ENCODE measurements around the gene NCS1. TPM values are rescaled to one million over a fixed set of nuclear protein-coding genes. Genes with fewer than 3 reads are reported as not detected.

Gene NCS1
- total RNA-seq, 2 donors from 2014 or later, result 50.8 to 58.3 TPM

DNA sequence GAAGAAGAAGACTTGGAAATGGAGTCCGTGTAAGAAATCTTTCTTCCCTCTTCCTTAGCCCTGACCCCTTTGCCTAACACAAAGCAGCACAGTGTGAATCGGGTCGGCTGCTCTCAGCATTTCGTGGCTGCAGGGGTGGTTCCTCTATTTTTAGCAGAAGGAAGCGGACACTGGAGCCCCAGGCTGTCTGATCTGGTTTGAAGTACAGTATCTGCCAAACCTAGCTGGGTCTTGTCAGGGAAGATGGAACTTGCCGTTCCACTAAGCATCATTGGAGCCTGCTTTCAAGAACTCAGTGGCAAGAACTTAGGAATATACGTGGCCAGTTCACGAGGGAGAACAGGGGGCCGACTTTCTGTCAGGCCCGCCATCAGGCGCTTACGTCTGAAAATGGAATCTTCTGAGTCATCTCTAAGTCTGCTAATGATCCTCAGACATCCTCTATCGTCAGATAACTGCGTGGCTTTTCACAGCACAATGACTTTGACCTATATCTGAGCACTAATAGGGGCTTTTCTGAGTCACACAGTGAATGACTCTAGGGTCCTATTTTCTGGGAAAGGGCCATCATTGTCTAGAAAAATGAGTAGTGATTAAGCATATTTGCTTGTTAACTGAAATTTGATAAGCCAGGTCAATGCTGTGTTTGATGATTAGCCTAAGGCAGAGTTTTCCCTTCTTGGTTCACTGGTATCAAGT is 43.3 kb upstream of the NCS1 start:
- ATAC-seq (ENCODE audit: insufficient number of reproducible peaks, low FRiP score, low read depth) (no peak), DNase-seq (ENCODE audit: low spot score) (no peak)
- Histone ChIP-seq H3K27ac (peak overlapping the region in 1 of 2 donors; percentile 32), H3K36me3 (peaks cover 26% of the 10 kb centered on the region), H3K27me3 (replicated peaks; ENCODE audit: insufficient read depth) (no peaks in the 10 kb centered on the region), H3K4me3 (no peak overlapping the region), H3K9me3 (no peaks in the 10 kb centered on the region), H3K4me1 (ENCODE audit: control insufficient read depth in 1 of 2, low read depth in 2 of 2) (no peaks in the 10 kb centered on the region)
- TF ChIP-seq, protein P1, sequence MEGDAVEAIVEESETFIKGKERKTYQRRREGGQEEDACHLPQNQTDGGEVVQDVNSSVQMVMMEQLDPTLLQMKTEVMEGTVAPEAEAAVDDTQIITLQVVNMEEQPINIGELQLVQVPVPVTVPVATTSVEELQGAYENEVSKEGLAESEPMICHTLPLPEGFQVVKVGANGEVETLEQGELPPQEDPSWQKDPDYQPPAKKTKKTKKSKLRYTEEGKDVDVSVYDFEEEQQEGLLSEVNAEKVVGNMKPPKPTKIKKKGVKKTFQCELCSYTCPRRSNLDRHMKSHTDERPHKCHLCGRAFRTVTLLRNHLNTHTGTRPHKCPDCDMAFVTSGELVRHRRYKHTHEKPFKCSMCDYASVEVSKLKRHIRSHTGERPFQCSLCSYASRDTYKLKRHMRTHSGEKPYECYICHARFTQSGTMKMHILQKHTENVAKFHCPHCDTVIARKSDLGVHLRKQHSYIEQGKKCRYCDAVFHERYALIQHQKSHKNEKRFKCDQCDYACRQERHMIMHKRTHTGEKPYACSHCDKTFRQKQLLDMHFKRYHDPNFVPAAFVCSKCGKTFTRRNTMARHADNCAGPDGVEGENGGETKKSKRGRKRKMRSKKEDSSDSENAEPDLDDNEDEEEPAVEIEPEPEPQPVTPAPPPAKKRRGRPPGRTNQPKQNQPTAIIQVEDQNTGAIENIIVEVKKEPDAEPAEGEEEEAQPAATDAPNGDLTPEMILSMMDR (IDR thresholded peaks at IDR 0.05), result no peak

DNA sequence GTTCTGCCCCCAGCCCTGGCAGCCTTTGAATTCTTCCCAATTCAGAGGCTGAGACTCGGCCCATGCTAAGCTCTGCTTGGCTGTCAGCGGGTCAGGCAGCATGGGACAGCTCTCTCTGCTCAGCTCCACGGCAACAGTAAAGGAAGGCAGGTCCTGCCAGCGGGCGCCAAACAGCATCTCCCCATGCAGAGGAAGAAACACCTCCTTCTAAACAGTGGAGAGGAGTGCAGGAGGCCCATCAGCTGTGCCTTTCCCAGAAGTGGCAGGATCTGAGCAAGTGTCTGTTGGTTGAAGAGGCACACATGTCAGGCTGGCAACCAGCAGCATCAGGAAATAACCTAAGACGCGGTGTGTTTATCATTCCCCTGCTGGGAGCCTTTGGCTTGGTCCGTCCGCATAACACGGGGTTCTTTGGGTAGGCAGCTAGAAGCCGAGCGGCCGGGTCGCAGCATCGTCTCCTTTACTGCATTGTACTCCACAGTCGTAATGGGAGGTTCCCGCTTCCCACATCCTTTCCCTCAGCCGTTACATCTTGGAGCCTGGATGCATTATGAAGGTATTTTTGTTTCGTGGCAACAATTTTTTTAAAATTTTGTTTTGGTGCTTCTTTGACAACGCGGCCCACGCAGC is 42.7 kb upstream of the NCS1 start:
- ATAC-seq (ENCODE audit: insufficient number of reproducible peaks, low FRiP score, low read depth) (no peak), DNase-seq (ENCODE audit: low spot score) (no peak)
- peaks cover 26% of the 10 kb centered on the region for H3K36me3 ChIP-seq
- no peaks in the 10 kb centered on the region for H3K27me3 ChIP-seq (replicated peaks; ENCODE audit: insufficient read depth)
- TF ChIP-seq, protein P1 (IDR thresholded peaks at IDR 0.05), result no peak
- no peak overlapping the region for H3K4me3 ChIP-seq
- no peaks in the 10 kb centered on the region for H3K4me1 ChIP-seq (ENCODE audit: control insufficient read depth in 1 of 2, low read depth in 2 of 2)
- H3K9me3 ChIP-seq, result no peaks in the 10 kb centered on the region
- peak overlapping the region in 1 of 2 donors; percentile 10 for H3K27ac ChIP-seq

DNA sequence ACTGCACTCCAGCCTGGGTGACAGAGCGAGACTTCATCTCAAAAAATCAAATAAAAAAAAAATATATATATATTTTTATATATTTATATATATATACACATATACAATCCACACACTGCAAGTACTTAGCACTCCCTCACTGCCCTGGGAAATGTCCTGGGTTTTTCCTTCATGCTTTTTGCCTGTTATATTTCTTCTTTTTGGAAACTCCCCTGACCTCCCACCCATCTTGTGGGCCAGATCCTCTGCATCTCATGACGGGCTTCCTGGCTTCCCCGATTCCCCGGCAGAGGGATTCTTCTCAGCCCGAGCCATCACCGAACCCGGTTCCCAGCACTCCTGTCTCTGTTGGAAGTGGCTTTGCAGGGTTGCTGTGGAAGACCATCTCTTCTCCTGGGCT is 39.5 kb upstream of the NCS1 start:
- ATAC-seq (ENCODE audit: insufficient number of reproducible peaks, low FRiP score, low read depth), result no peak
- peaks cover 31% of the 10 kb centered on the region for H3K36me3 ChIP-seq

DNA sequence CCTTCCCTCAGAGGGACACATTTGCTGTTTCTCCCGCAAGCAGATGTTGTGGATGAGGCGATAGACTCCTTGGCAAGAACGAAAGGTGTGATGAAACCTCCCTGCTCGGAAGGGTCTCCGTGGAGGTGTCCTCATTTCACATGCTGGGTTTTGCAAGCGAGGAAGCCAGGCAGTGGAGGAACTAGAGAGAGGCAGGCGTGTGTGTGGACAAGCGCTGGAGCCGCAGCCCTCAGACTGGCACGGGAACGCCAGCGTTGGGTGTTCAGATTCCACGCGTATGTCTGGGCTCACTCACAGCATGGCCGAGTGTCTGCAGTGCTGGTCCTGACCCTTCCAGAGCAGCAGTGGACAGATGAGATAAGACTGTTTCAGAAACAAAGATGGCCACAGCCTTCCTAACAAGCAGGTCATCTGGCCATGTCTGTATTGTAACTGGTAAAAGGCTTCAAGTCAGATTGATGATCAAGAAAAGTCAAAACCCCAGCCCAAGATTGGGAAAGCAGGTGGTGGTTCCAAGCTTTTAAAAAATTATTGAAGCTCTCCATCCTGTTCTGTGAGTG is 35.0 kb upstream of the NCS1 start:
- ATAC-seq (ENCODE audit: insufficient number of reproducible peaks, low FRiP score, low read depth) (no peak), DNase-seq (ENCODE audit: low spot score) (no peak)
- Histone ChIP-seq H3K4me1 (ENCODE audit: control insufficient read depth in 1 of 2, low read depth in 2 of 2) (peaks cover 9 to 23% of the 10 kb centered on the region in 2 donors), H3K9me3 (no peaks in the 10 kb centered on the region), H3K27me3 (replicated peaks; ENCODE audit: insufficient read depth) (no peaks in the 10 kb centered on the region), H3K4me3 (no peak overlapping the region), H3K27ac (no peak overlapping the region), H3K36me3 (peaks cover 7% of the 10 kb centered on the region)
- TF ChIP-seq, protein P1 (IDR thresholded peaks at IDR 0.05), result no peak

More for the DNA sequence above, 39.5 kb upstream of the NCS1 start:
- DNase-seq (ENCODE audit: low spot score), result no peak
- TF ChIP-seq, protein P1 (IDR thresholded peaks at IDR 0.05), result no peak
- no peaks in the 10 kb centered on the region for H3K27me3 ChIP-seq (replicated peaks; ENCODE audit: insufficient read depth)
- no peak overlapping the region for H3K4me3 ChIP-seq
- no peaks in the 10 kb centered on the region for H3K9me3 ChIP-seq
- H3K4me1 ChIP-seq (ENCODE audit: control insufficient read depth in 1 of 2, low read depth in 2 of 2), result peaks cover 0 to 4% of the 10 kb centered on the region in 2 donors
- no peak overlapping the region for H3K27ac ChIP-seq

DNA sequence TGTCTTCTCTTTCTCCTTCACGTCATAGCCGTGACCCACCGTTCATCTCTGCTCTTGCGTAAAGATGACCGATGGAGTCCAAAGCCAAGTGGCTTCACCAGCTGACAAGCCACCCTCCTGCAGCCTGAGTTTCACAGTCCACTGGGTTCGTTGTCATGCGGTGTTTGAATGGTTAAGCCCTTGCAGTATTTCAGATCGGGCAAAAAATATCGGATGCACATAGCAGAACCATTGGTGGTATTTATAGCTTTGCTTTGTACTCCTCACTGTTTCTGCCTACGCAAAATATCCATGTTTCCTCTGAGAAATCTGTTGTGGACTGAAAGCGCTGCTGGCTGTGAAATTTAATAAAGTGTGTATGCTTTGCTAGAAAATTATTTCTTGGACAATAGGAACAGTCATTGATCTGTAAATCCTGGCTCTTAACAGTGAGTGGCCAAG is 34.5 kb upstream of the NCS1 start:
- ATAC-seq (ENCODE audit: insufficient number of reproducible peaks, low FRiP score, low read depth), result no peak
- H3K4me1 ChIP-seq (ENCODE audit: control insufficient read depth in 1 of 2, low read depth in 2 of 2), result peaks cover 9 to 23% of the 10 kb centered on the region in 2 donors
- no peaks in the 10 kb centered on the region for H3K27me3 ChIP-seq (replicated peaks; ENCODE audit: insufficient read depth)
- peaks cover 7% of the 10 kb centered on the region for H3K36me3 ChIP-seq
- H3K4me3 ChIP-seq, result no peak overlapping the region
- H3K27ac ChIP-seq, result peak overlapping the region; percentile 28 to 32
- no peak for DNase-seq (ENCODE audit: low spot score)
- no peaks in the 10 kb centered on the region for H3K9me3 ChIP-seq
- TF ChIP-seq, protein P1 (IDR thresholded peaks at IDR 0.05), result no peak

All from thoracic aorta (tissue), 2 donors.